Stomach (tissue), 4 donors: ENCODE measurements around the gene GIMAP1.

Source experiments
- CTCF ChIP-seq, 7 experiments: fragments of 450-650 bp in 4 of 7; fragments of 200-600 bp in 3 of 7; sonication (generic) in 3 of 7; IDR thresholded peaks; one replicate each; pipeline ENCODE4 v1.5.1; 2016 to 2019; ENCODE audit warnings: antibody characterized with exemption in 7 of 7, control low read depth in 2 of 7, mild to moderate bottlenecking in 1 of 7
- EP300 ChIP-seq: sonication (generic); formaldehyde crosslinking; IDR thresholded peaks from one replicate; pipeline ENCODE4 v1.6.1; 2017; ENCODE audit warnings: antibody characterized with exemption

- no peak for TF ChIP-seq CTCF (IDR thresholded peaks at IDR 0.05)
- no peak for TF ChIP-seq EP300
Observed at GRCh38 chr7:150733482-150734095, 17.2 kb downstream of the GIMAP1 start.
